Activated B cell treated with CpG ODN at 0.5 μM for 24 hours (primary cell): ENCODE data around the gene TMC5. TPM values are rescaled to one million over a fixed set of nuclear protein-coding genes. Genes with fewer than 3 reads are reported as not detected.

Experiments
- ATAC-seq: fragments of 200-7000 bp; cut with Tn5 transposase; one replicate; pipeline ENCODE4 v1.10.0; 2021; ENCODE audit warnings: low read depth, mild to moderate bottlenecking, moderate library complexity
- CTCF ChIA-PET: fragments of 350-600 bp; sonication (Branson Sonifier 250); formaldehyde crosslinking; loops from one replicate; lab custom pipeline; 2021; ENCODE audit warnings: antibody characterized with exemption; lab: Charles Lee
- POLR2A ChIA-PET: fragments of 350-600 bp; sonication (Branson Sonifier 250); formaldehyde crosslinking; loops from one replicate; lab custom pipeline; 2021; ENCODE audit warnings: antibody characterized with exemption; lab: Charles Lee
- DNase-seq: peaks from one replicate; pipeline ENCODE4 v3.0.0; 2022
- H3K27ac Mint-ChIP-seq: one replicate; pipeline ENCODE4 v1.8.0; 2020; ENCODE audit warnings: mixed read lengths
- H3K27me3 Mint-ChIP-seq: one replicate; pipeline ENCODE4 v1.8.0; 2021; ENCODE audit warnings: mixed read lengths
- H3K36me3 Mint-ChIP-seq: one replicate; pipeline ENCODE4 v1.8.0; 2021; ENCODE audit warnings: low read depth, mixed read lengths
- H3K4me1 Mint-ChIP-seq: one replicate; pipeline ENCODE4 v1.8.0; 2021; ENCODE audit warnings: mixed read lengths
- H3K4me3 Mint-ChIP-seq: one replicate; pipeline ENCODE4 v1.8.0; 2020; ENCODE audit warnings: mild to moderate bottlenecking, mixed read lengths
- H3K9me3 Mint-ChIP-seq: one replicate; pipeline ENCODE4 v1.8.0; 2020; ENCODE audit warnings: mixed read lengths
- CTCF ChIP-seq: fragments of 200-600 bp; IDR thresholded peaks from one replicate; pipeline ENCODE4 v1.8.0; 2022; ENCODE audit warnings: antibody characterized with exemption, mild to moderate bottlenecking
- intact Hi-C: fragments of 100-400 bp; cut with micrococcal nuclease; formaldehyde crosslinking; loops from one replicate; pipeline ENCODE4 v1.15.1; 2024
- total RNA-seq: library from RNA; stranded (reverse); gene quantifications from 2 replicates; pipeline ENCODE4 v1.2.3, GENCODE V29; 2022

TMC5 gene
- total RNA-seq, 1 donor from 2014 or later = not detected

GRCh38 chr16:19486051-19486450, 68.4 kb downstream of the TMC5 start:
- ATAC-seq (no peak), DNase-seq (no peak)
- CTCF ChIA-PET = no interaction called here
- Mint-ChIP-seq H3K9me3 (no peaks in the 10 kb centered on the region), H3K27me3 (no peaks in the 10 kb centered on the region), H3K4me3 (no peak overlapping the region), H3K27ac (no peak overlapping the region), H3K4me1 (no peaks in the 10 kb centered on the region), H3K36me3 (no peaks in the 10 kb centered on the region)
- no peak for TF ChIP-seq CTCF
- intact Hi-C loops = no loop called here
- POLR2A ChIA-PET = no interaction called here

- intact Hi-C loops = no loop called here
- H3K9me3 Mint-ChIP-seq = no peaks in the 10 kb centered on the region
- H3K4me1 Mint-ChIP-seq = no peaks in the 10 kb centered on the region
- H3K4me3 Mint-ChIP-seq = no peak overlapping the region
- ChIA-PET CTCF (no interaction called here), POLR2A (no interaction called here)
- no peak for ATAC-seq
- no peak for TF ChIP-seq CTCF
- no peak for DNase-seq
- H3K36me3 Mint-ChIP-seq = no peaks in the 10 kb centered on the region
- H3K27me3 Mint-ChIP-seq = no peaks in the 10 kb centered on the region
- no peak overlapping the region for H3K27ac Mint-ChIP-seq
These were observed 69.2 kb downstream of the TMC5 start for GRCh38 chr16:19486750-19487325.

- no peaks in the 10 kb centered on the region for H3K36me3 Mint-ChIP-seq
- DNase-seq = no peak
- H3K4me3 Mint-ChIP-seq = no peak overlapping the region
- ATAC-seq = no peak
- no peaks in the 10 kb centered on the region for H3K4me1 Mint-ChIP-seq
- H3K9me3 Mint-ChIP-seq = no peaks in the 10 kb centered on the region
- H3K27me3 Mint-ChIP-seq = no peaks in the 10 kb centered on the region
- intact Hi-C loops = no loop called here
- TF ChIP-seq CTCF = no peak
- ChIA-PET CTCF (no interaction called here), POLR2A (no interaction called here)
- H3K27ac Mint-ChIP-seq = no peak overlapping the region
These were observed 70.5 kb downstream of the TMC5 start for GRCh38 chr16:19488213-19488640.

GRCh38 chr16:19490619-19491018, 72.9 kb downstream of the TMC5 start:
- intact Hi-C loops = no loop called here
- no peak overlapping the region for H3K4me3 Mint-ChIP-seq
- H3K4me1 Mint-ChIP-seq = peaks cover 12% of the 10 kb centered on the region
- H3K27ac Mint-ChIP-seq = no peak overlapping the region
- POLR2A ChIA-PET = no interaction called here
- ATAC-seq = no peak
- H3K36me3 Mint-ChIP-seq = no peaks in the 10 kb centered on the region
- no peaks in the 10 kb centered on the region for H3K9me3 Mint-ChIP-seq
- no peaks in the 10 kb centered on the region for H3K27me3 Mint-ChIP-seq
- no peak for TF ChIP-seq CTCF
- CTCF ChIA-PET = no interaction called here
- DNase-seq = no peak

GRCh38 chr16:19497176-19497575, 79.5 kb downstream of the TMC5 start:
- intact Hi-C loops = no loop called here
- H3K27ac Mint-ChIP-seq = no peak overlapping the region
- CTCF ChIA-PET = no interaction called here
- DNase-seq = no peak
- H3K36me3 Mint-ChIP-seq = peaks cover 38% of the 10 kb centered on the region
- no peak for TF ChIP-seq CTCF
- no peaks in the 10 kb centered on the region for H3K27me3 Mint-ChIP-seq
- H3K4me3 Mint-ChIP-seq = no peak overlapping the region
- peaks cover 12% of the 10 kb centered on the region for H3K4me1 Mint-ChIP-seq
- POLR2A ChIA-PET = no interaction called here
- no peak for ATAC-seq
- no peaks in the 10 kb centered on the region for H3K9me3 Mint-ChIP-seq
